NCI-H1694 treated with DMSO at 0.1 percent for 48 hours (cell line): ENCODE results near the gene RXRA.

Experiments used
- DNase-seq: peaks from one replicate; lab custom pipeline; 2025; lab: John Stamatoyannopoulos, UW

Gene RXRA

DNA sequence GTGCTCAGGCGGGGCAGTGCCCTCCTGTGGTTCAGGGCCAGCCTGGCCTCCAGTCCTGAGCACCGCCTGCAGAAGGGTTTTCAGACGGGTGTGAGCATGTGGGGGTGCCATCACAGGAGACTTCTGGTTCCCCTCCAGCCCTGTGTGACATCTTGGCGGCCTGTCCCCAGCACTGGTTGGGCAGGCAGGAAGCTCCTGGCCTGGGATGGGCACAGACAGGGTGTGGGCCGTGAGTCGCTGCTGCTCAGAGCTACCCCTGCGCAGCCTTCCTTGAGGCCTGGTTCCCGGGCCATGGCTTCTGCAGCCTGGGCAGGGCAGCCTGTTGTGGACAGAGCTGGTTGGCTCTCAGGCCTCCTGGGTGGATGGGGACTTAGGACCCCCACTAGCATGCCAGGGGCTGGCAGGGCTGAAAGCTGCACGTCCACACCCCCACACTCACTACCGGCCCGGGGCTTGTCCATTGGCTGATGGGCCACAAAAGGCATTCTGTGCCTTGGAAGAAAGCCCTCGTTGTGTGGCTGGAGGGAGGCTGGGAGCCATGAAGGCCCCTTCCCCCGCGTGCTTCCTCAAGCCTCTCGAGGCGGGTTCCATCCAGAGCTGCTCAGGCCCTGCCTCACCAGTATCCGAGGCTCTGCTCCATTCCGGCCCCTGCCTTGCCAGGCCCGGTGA is 58.7 kb downstream of the RXRA start:
- no peak for DNase-seq

DNA sequence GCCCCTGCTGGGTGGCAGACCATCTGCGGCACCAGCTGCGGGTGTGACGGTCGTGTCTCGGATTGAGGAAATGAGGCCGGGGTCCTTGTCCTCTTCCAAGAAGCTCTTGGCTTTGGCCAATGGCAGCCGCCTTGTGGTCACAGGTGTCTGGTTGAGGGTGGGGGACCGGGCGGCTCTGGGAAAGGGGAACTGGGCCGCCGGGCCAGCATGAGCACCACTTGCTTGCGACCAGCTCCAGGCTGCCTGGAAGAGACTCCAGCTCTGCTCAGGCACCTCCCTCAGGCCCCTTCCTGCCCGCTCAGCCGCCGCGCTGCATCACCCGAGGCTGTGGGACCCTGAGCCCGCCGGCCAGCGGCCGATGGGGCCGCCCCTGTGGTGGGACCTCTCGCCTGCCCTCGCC is 59.7 kb downstream of the RXRA start:
- DNase-seq, result no peak

DNA sequence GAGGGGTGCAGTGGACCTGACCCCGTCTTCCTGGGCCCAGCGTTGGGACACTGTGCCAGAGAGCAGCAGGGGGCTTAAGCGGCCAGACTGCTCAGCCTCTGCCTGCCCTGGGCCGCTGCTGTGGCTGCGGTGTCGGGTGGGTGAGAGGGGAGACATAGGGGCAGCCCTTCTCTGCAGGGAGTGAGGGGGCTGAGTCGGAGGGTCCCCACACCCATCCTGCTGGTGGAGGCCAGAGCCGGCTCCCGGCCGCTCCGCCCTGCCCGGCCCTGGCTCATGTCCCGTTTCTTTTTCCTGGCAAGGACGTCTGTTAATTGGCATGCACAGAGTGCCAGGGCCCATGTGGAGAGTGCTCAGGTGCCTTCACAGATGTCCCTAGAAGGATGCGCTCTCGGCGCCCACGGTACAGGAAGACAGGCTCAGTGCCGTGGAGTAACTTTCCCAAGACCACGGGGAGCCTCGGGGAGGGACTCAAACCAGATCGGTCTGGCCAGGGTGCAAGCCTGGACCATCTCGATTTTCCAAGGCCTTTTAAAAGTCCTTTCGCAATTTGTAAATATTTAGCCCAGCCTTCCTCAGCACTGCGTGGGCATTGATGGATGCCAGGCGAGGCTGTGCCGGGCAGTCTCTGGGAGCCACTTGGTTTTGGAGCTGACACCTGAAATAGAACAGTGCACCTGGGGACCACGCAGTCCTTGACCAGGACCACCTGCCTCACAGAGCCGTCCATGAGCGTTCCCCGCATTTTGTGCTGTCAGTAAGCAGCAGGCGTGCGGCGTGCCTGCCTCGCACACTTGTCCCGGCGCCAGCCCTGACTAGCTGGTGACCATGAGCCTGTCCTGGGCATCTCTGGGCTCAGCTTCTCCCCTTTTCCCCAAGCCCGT is 60.9 kb downstream of the RXRA start:
- no peak for DNase-seq

DNA sequence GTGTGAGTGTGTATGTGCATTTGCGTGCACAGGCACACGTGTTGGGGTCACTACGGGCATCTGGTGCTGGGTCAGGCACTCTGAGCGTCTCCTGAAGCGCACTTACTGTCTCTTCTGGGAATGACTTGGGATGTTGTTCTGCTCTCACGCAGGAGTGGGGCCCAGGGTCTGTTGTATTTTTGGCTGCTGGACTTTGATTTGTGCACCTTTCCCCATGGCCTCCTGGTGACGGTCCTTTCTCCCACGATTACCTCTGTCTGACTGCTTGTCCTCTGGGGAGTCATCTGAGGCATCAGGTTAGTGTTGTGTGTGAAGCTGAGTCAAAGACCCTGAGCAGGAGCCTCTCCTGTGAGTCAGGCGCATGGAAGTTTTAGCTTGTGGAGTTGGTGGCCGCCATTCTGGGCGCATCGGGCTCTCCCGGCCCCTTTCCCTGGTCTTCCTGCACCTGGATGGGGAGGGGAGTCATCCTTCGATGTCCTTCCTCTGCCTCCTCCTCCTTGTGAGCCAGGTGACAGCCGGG is 62.1 kb downstream of the RXRA start:
- no peak for DNase-seq

DNA sequence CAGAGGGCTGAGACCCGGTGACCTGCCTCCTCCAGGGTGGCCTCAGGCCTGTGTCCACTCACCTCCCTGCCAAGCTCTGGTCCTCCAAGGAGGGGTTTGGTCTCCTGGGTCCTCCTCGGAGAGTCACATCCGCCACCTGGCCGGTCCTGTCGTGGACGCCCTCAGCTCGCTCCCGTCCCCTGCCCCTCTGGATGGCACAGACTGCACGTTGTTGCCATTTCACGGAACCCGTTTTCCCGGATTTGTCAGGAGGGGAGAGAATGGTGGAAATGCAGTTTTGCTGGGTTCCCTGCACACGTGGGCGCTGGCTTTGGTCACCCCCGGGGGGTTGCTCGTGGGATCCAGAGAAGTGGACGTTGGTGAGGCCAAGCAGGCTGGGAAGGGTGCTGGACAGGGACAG is 62.7 kb downstream of the RXRA start:
- DNase-seq, result no peak

DNA sequence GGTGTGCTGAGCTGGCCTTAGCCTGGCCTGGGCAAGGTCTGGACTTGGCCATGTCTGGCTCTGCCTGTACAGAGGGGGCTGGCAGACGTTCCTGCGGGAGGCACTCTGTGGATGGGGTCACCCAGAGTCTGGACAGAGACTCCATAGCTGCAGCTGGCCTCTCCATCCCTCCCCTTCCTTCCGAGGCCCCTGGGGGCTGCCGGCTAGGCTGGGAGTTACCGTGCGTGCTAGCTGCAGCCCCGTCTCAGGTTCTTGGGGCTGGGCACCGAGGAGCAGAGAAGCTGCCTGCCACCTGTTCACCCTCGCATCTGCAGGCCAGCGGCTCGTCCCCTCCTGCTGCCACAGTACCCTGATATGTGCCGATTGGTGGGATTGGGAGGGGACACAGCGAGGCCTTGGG is 63.4 kb downstream of the RXRA start:
- no peak for DNase-seq

DNA sequence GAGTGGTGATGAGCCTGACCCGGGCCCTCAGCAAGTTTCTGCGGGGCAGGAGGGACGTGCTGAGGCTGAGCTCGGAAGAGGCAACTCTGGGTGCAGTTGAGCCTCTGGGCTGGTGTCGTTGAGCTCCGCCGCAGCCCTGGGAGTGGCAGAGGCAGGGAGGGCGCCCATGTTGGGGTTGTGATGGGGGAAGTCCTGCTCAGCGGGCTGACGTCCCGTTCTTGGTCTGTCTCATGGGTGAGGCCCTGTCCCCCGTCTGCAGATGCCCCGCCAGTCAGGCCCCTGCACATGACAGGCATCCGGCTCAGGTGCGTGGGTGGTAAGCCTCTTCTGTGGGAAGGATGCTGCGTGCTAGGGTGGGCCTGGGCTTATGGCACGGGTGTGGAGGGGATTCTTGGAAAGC is 64.3 kb downstream of the RXRA start:
- no peak for DNase-seq

DNA sequence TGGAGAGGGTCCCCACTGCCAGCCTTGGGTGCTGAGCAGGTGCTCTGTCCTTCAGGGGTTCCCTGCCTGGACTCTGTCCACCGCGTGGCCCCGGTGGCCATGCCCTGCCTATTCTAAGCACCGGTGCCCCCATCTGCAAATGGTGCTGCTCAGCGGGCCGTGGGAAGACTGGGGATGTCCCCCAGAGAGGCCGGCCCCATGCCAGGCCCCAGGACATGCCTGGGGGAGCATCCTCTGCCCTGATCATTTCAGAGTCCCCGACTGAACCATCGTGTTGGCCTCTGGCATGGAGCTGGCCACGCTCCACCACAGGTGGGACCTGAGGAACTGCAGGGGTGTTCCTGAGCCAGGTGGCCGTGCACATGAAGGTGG is 64.7 kb downstream of the RXRA start:
- no peak for DNase-seq

DNA sequence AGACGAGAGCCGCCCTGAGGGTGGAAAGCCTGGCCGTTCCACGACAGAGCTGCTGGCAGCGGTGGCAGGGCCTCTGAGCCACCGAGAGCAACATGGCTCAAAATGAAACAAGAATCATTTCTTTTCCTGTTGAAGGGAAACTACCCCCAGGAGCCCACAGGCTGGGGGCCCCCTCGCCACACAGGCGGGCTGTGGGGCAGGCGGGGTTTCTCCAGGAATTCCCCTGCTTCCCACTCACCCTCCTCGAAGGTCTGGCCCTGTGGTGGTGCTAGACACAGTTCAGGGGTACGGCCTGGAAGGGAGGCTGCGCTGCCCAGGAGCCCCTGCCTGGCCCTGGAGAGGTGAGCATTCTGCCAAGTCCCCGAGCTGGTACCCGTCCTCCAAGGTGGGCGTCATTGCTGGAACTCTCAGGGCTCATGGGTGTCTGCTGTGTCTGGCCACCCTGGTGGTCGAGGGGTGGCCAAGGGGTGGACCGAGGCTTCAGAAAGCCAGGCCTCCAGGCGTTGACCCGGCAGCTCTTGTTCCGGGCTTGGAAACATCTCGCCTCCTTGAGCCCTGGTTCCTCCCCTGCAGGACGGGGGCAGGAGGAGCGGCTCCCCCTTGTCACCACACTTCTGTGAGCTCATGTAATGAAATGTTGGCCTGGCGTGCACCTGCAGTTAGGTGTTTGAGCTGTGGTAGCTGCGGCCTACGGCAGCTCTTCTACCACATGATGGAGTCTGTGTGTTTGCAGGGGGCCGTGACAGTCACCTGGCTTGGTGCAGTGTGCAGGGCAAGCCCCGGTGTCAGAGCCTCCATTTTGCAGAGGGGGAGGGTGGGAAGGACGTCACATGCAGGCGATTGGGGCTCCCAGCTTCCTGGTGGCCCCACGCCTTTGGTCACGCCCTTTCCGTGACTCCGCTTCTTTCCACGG is 65.3 kb downstream of the RXRA start:
- DNase-seq, result no peak

DNA sequence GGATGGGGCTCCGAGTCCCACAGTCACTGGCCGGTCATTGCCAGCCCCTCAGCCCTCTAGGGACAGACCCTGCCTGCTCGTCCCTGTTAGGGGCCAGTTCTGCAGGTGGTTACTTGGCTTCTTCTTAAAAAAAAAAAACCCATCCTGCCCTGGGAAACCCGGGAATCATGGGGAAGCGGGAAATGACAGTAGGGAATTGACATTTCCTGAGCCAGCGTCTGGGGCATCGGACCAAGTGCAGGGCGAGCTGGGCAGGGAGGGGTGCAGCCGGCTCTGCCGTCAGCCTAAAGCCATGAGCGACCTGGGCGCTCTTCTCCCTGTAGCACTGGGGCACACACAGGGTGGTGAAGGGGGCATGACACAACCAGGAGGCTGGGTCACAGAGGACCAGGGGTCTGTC is 66.6 kb downstream of the RXRA start:
- DNase-seq, result no peak

DNA sequence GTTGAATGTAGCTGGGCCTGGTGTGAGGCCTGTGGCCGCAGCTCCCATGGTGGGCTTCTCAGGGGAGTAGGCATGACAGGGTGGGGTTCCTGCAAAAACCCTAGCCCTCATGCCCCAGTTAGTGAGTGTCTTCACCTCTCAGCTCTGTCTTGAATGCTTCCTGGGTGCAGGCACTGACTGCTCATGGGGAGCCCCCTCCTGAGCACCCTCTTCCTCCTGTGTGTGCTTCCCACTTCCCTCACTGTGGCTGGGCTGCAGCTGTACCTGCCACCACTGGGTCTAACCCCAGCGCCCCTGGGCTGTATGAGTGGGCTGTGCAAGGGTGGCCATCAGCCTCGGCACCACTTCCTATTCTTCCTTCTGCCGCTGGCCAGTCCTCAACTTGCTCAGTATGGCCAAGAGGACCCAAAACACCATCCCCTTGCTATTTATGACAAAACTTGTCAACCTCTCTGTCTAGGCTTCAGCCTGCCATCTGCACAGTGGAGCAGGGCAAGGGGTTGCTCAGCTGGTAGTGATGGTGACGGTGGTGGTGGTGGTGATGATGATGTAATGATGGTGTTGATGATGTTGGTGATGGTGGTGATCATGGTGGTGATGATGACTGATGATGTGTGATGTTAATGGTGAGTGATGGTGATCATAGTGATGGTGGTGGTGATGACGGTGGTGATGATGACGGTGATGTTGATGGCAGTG is 67.5 kb downstream of the RXRA start:
- no peak for DNase-seq

DNA sequence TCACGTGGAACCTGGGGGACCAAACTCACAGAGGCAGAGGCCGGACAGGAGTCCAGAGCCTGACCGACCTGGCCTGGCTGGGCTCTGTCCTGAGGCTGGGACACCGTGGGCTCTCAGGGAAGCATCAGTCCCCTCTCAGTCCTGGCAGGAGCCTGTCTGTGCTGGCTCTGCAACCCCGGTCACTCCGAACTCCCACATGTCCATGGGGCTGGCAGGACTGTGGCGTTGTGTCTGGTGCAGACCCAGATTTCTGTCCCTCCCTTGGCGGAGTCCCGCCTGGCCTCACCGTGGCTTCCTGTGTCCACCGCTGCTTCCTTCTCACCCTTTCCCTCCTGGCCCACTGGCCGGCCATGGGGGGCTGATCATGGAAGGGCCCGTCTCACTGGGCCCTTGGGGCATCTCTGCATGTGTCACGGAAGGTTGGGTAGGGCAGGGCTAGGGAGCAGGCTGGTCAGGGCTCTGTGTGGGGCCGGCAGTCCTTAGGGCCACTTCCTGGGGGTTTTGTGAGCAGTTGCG is 68.8 kb downstream of the RXRA start:
- no peak for DNase-seq

DNA sequence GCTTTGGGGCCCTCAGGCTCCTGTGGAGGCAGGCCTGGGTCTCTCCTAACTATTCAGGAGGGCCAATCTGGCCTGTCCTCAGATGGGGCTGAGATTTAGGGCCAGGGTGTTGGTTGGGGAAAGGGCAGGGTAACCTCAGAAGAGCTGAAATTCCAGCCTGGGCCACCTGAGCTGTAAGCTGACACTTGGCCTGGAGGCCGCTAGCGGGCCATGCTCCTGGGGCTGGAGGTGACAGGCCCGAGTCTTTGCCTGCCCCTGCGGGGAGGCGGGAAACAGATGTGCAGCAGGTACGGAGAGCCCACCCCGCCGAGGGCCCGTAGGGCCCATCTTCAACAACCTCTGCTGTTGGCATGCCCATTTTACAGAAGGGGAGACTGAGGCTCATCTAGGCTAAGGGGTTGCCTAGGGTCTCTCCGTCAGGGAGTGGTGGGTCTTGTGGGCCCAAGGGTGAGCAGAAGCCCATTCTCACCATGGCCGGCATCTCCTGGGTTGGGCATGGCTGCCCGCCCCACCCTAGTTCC is 69.5 kb downstream of the RXRA start:
- DNase-seq, result no peak

DNA sequence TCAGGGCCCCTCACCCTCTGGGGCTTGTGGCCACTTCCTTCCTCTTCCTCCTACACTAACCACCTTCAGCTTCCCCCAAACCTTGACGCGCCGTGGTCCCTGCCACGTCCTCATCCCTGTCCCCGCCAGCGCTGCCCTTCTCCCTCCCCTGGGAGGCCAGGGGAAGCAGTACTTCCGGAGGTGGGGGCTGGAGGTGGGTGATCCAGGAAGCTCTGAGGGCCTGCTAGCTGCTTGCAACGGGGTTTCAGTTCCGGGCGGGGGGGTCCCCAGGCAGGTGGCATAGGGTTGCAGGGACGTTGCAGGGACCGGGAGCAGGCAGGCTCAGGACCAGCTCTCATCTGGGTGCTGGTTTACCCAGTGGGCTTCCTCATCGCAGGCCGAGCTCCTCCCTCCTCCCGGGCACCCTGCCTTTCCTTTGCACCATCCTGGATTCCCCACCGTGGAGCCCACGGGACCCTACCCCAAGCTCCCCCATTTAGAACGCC is 70.0 kb downstream of the RXRA start:
- no peak for DNase-seq

DNA sequence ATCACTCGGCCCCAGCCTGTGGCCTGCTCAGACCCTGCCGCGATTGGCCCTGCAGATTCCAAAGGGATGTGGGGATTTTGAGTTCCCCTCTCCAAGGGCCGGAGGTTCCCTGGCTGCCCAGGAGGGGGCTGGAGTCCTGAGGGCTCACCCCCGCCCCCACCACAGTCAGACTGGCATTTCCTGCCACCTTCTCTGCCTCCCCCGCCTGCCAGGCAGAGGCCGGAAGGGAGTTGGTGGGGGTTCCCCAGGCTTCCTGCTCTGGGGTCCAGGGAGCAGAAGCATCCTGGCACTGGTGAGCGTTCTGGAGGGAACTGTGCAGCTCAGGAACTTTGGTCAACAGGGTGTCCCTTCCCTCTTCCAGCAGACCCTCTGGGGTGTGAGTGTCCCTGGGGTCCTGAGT is 70.6 kb downstream of the RXRA start:
- no peak for DNase-seq

DNA sequence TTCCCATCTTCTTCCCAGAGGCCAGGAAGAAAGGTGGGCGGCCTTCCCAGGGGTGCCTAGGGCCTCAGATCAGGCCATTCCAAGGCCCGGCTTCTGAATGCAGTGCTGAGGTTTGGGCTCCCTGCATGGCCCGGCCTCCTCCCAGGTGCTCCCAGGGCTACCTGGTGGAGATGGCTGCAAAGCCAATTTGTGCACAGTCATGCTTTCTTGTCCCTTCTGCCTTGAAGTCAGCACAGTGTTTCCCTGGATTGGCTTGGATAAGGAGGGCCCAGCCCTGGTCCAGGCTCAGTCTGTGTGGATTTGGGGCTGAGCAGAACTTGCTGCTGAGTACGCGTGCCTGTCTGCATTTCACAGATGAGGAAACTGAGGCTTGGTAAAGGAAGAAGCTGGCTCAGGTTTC is 72.5 kb downstream of the RXRA start:
- no peak for DNase-seq

DNA sequence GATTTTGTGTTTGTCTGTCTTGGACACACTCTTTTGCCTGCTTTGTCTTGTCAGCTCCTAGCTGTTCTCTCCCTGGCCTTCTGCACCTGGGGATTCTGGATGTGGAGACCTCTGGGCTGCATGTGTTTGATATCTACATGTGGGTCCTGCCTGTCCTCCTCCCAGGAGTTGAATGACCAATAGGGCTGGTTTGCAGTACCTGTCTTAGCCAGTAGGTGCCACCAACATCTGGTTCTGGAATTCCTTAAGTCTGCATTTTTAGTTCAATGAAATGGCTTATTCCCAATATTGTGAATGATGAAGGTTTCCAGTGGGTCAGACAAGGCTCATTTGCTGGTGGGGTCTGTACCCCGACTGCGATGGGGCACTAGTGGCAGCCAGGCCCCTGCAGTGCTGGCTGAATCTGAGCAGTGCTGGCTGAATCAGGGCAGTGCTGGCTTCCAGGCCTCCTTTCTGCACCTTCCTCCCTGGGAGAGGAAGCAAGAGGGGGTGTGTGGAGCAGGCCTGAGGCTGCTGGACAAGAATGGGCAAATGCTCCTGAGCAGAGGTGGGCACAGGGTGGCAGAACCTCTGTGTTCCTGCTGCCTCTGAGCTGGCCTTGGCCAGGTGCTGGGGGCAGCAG is 73.3 kb downstream of the RXRA start:
- no peak for DNase-seq

DNA sequence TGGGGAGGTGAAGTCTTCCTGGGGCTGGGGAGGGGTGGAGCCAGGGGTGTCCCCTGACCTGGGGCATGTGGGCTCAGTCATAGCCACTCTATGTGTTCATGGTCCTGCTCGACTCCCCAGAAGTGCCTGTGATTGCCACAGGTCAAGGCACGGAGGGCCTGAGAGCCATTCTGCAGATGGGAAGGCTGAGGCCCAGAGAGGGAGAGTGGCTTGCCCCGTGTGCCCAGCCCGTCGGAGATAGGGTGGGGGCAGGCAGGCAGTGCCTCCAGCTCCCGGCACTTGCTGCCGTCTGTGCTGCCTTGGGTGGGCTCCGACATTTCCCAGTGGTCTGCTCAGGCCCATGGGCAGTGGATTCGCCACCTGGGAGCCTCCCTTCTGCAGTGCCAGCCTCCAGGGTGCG is 74.0 kb downstream of the RXRA start:
- no peak for DNase-seq

DNA sequence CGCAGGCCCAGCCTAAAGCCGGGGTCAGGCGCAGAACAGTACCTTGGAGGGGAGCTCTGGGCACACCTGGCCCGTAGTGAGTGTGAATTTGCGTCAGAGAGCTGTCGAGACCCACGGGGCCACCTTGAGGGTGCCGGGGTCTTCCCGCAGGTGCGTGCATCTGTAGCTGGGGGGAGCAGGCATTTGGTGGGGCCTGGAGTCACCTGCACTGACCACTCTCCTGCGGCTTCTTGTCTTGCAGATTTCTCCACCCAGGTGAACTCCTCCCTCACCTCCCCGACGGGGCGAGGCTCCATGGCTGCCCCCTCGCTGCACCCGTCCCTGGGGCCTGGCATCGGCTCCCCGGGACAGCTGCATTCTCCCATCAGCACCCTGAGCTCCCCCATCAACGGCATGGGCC is 75.1 kb downstream of the RXRA start:
- DNase-seq, result no peak

DNA sequence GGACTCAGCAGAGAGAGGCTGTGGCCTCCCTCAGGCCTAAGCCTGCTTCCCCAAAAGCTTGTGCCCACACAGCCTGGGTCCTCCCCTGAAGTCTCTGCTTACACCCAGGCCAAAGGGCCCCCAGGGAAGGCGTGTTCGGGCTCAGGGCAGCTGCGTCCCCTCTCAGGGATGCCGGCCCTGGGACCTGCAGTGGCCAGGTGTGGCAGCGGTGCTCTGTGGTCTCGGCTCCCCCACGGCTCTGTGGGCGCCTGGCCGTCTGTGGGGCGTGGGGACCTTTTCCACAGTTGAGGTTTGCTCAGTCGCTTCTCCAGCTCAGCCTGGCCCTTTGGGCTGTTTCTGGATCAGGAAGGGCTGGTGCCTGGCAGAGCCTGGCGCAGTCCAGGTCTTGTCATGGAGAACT is 75.9 kb downstream of the RXRA start:
- DNase-seq, result no peak

DNA sequence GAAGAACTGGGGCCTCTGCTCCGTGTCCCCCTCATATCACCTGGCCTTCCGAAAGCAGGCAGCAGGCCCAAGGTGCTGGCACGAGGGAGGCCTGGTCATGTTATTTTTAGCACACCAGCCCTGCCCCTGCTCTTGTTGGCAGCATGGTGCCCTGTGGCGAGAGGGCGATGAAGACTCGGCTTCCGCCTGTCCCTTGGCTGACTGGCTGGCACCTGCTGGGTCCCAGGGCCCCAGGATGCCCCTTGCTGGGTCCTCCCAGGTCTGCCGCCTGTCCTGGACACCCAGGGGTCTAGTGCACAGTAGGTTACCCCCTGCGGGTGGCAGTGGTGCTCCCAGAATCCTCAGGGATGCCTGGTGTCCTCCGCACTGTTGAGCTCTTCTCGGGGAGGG is 77.0 kb downstream of the RXRA start:
- no peak for DNase-seq
